ENCODE results near the gene CACNA1I.

Gene CACNA1I

GRCh38 chr22:39530692-39531331 is 39.7 kb upstream of the CACNA1I start:
- peaks cover 41% of the 10 kb centered on the region for H3K36me3 Mint-ChIP-seq
- no peaks in the 10 kb centered on the region for H3K9me3 Mint-ChIP-seq
- peaks cover 71% of the 10 kb centered on the region for H3K4me1 Mint-ChIP-seq

DNA sequence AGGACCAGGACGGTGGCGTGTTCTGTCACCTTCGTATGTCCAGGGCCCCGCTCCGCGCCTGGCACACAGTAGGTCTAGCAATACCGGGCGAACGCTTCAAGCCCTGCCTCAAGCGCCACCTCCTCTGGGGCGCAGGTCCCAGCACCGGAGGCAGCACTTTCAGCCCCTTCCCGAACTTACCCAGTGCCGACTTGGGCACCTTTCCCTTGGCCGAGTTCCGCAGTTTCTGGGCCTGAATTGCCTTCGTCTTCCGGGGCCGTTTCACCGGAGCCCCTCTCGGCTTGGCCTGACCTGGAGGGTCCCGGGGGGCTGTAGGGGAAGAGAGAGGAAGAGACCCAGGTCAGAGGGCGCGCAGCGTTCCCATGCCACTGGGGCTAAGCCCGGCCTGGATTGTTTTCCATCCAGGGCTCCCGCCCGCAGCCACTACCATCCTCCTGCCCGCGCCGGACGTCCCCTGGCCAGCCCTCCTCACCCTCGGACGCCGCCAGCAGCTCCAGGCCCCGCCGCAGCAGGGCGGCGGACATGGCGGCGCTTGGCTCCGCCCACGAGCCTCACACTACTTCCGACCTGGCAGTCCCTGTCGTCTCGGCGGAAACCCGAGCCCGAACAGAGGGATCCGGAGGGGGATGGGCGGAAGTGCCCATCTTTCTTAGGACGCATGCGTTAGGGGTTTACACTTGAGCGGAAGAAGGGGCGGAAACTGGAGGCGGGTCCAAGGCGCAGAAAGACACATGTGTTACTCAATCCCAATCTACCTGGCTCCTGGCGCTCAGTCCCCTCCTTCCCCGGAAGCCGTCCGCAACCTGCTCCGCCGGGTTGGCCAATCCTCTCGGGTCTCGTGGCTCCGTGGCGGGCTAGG is 38.1 kb upstream of the CACNA1I start, which contains the start of gene RPS19BP1:
RPS19BP1 (minus strand) TSS at position 534 of the 859 bp plus-strand sequence; CDS start at position 524, 10 bp downstream.
- no peaks in the 10 kb centered on the region for H3K9me3 Mint-ChIP-seq
- peak within 1 kb of the TSS; percentile 91 for H3K27ac Mint-ChIP-seq
- H3K4me3 Mint-ChIP-seq = peak within 1 kb of the TSS; percentile 89
- peaks cover 29% of the 10 kb centered on the region for H3K36me3 Mint-ChIP-seq
- peak; percentile 89 for ATAC-seq
- H3K27me3 Mint-ChIP-seq = no peaks in the 10 kb centered on the region
- peaks cover 56% of the 10 kb centered on the region for H3K4me1 Mint-ChIP-seq

More at GRCh38 chr22:39530692-39531331, 39.7 kb upstream of the CACNA1I start:
- no peaks in the 10 kb centered on the region for H3K27me3 Mint-ChIP-seq
- H3K4me3 Mint-ChIP-seq = peak overlapping the region; percentile 89
- no peak for ATAC-seq
- peak overlapping the region; percentile 91 for H3K27ac Mint-ChIP-seq

GRCh38 chr22:39534092-39534506 is 36.5 kb upstream of the CACNA1I start:
- no peak overlapping the region for H3K27ac Mint-ChIP-seq
- H3K36me3 Mint-ChIP-seq = peaks cover 23% of the 10 kb centered on the region
- H3K4me3 Mint-ChIP-seq = no peak overlapping the region
- no peak for ATAC-seq
- no peaks in the 10 kb centered on the region for H3K9me3 Mint-ChIP-seq
- peaks cover 40% of the 10 kb centered on the region for H3K4me1 Mint-ChIP-seq
- no peaks in the 10 kb centered on the region for H3K27me3 Mint-ChIP-seq

DNA sequence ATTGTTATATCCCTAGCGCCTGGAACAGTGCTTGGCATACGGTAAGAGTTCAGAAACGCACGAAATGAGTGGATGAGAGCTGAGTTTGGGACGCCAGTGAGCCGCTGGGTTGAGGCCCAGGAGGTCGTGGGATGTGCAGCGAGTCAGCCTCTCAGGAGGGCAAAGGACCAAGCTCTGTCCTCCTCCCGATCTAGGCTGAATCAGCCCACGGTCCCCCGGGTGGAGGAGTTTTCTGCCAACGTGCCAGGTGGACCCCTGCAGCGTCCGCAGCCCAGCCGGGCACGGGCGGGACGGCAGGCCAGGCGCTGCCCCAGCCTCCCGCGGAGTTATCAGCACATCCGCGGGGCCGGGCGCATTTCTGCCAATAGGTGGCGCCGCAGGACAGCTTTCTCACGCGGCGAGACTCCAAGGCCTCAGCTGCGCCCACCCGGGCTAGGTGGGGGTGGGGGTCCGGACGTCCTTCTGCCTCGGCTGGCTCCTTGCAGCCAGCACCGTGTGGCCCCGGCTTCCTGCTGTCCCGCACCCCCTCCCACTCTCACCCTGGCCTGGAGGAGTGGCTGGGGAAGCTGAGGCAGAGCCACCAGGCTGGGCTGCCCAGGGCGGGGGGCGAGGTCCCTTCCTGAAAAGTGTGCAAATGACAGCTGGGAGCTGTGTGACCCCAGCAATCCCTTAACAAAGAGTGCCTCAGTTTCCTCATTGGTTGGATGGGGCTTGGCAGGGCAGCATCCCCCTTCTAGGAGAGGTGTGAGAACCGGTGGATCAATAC is 35.8 kb upstream of the CACNA1I start:
- no peak overlapping the region for H3K27ac Mint-ChIP-seq
- no peaks in the 10 kb centered on the region for H3K27me3 Mint-ChIP-seq
- H3K4me1 Mint-ChIP-seq = peaks cover 33% of the 10 kb centered on the region
- no peaks in the 10 kb centered on the region for H3K9me3 Mint-ChIP-seq
- peak; percentile 48 for ATAC-seq
- peaks cover 18% of the 10 kb centered on the region for H3K36me3 Mint-ChIP-seq
- H3K4me3 Mint-ChIP-seq = no peak overlapping the region

GRCh38 chr22:39535357-39535725 is 35.2 kb upstream of the CACNA1I start:
- Mint-ChIP-seq H3K27ac (no peak overlapping the region), H3K4me3 (no peak overlapping the region)
- ATAC-seq = no peak

GRCh38 chr22:39535831-39536449 is 34.6 kb upstream of the CACNA1I start:
- H3K9me3 Mint-ChIP-seq = no peaks in the 10 kb centered on the region
- H3K4me3 Mint-ChIP-seq = no peak overlapping the region
- H3K27ac Mint-ChIP-seq = no peak overlapping the region

More at GRCh38 chr22:39535357-39535725, 35.2 kb upstream of the CACNA1I start:
- Mint-ChIP-seq H3K27me3 (no peaks in the 10 kb centered on the region), H3K36me3 (peaks cover 12% of the 10 kb centered on the region), H3K9me3 (no peaks in the 10 kb centered on the region), H3K4me1 (peaks cover 27% of the 10 kb centered on the region)

DNA sequence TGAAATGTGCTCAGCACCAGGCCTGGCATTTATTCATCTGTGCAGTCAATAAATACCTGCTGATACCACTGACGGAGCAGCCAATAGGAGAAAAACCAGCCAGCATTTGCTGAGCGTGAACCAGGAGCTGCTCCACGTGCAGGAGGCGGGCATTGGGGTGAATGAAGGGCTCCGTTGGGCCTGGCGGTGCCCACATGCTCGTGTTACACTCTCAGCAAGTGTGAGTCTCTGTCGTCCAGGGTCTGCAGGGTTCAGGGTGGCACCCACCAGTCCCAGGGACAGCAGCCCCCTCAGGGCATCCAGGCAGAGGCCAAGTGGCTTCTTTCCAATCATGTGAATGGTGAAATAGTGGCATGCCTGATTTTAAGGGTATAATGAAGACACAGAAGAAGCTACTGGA is 33.8 kb upstream of the CACNA1I start:
- H3K27ac Mint-ChIP-seq = no peak overlapping the region
- H3K4me3 Mint-ChIP-seq = no peak overlapping the region
- H3K4me1 Mint-ChIP-seq = peaks cover 13% of the 10 kb centered on the region
- no peak for ATAC-seq
- H3K27me3 Mint-ChIP-seq = no peaks in the 10 kb centered on the region
- H3K36me3 Mint-ChIP-seq = peaks cover 4% of the 10 kb centered on the region
- H3K9me3 Mint-ChIP-seq = no peaks in the 10 kb centered on the region

More at GRCh38 chr22:39535831-39536449, 34.6 kb upstream of the CACNA1I start:
- no peaks in the 10 kb centered on the region for H3K27me3 Mint-ChIP-seq
- peaks cover 21% of the 10 kb centered on the region for H3K4me1 Mint-ChIP-seq
- ATAC-seq = no peak
- H3K36me3 Mint-ChIP-seq = peaks cover 6% of the 10 kb centered on the region

DNA sequence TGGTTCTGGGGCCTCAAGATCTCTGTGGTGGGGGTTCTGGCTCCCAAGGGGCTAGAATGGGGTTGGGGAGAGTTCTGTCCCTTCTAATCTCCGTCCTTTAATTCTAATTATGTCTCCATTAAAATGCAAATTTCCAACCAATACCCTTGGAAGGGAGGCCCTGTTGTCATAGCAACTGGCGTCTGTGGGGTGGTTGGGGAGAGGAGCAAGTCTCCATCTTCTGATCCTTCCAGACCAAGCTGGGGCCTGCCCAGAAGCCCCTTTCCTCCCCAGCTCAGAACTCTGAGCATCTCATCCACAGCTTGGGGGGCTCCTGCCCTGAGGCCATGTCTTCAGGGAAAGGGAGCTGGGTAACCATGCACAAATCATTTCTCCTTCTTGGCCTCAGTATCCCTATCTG is 32.6 kb upstream of the CACNA1I start:
- Mint-ChIP-seq H3K9me3 (no peaks in the 10 kb centered on the region), H3K27me3 (peaks cover 4% of the 10 kb centered on the region), H3K4me3 (no peak overlapping the region), H3K36me3 (no peaks in the 10 kb centered on the region), H3K27ac (no peak overlapping the region), H3K4me1 (peaks cover 11% of the 10 kb centered on the region)
- no peak for ATAC-seq

GRCh38 chr22:39543095-39543494 is 27.5 kb upstream of the CACNA1I start:
- Mint-ChIP-seq H3K36me3 (no peaks in the 10 kb centered on the region), H3K27ac (no peak overlapping the region), H3K4me3 (no peak overlapping the region), H3K4me1 (peaks cover 12% of the 10 kb centered on the region), H3K9me3 (no peaks in the 10 kb centered on the region), H3K27me3 (peaks cover 45% of the 10 kb centered on the region)
- ATAC-seq = no peak

GRCh38 chr22:39545386-39546365 is 24.9 kb upstream of the CACNA1I start:
- Mint-ChIP-seq H3K36me3 (no peaks in the 10 kb centered on the region), H3K4me1 (peaks cover 12% of the 10 kb centered on the region), H3K9me3 (no peaks in the 10 kb centered on the region), H3K27ac (no peak overlapping the region), H3K4me3 (no peak overlapping the region), H3K27me3 (peaks cover 60% of the 10 kb centered on the region)
- no peak for ATAC-seq

DNA sequence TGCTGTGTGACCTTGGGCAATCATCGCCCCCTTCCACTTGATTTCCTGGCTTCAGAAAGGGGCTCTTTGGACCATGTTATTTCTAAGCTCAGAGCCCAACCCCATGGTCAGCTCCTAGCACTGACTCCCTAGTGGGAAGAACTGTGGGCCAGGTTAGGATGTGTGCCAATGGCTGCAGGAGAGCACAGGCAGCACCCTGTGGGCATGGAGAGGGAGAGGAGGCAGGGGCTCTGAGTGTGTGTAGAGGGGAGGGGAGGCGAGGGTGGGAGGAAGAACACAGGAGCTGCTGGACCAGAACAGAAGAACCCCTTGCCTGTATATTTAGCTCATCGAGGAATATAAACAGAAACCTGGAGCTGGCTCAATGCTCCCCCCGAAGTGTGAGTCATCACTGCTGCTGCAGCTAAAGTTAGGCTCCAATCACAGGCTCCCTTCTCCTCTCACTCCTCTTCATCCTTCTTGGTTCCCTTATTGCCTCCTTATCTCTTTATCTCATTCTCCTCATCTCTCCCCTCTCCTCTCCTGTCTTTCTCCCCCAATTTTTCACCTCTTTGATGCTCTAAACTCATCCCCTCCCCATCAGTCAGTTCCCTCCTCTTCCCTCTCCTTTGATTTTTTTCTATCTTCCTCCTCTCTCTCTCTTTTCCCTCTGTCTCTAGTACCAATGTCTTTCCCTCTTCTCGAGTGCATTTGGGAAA is 23.5 kb upstream of the CACNA1I start:
- ATAC-seq = no peak
- Mint-ChIP-seq H3K36me3 (no peaks in the 10 kb centered on the region), H3K27me3 (peaks cover 74% of the 10 kb centered on the region), H3K4me3 (no peak overlapping the region), H3K9me3 (no peaks in the 10 kb centered on the region), H3K4me1 (peaks cover 12% of the 10 kb centered on the region), H3K27ac (no peak overlapping the region)

DNA sequence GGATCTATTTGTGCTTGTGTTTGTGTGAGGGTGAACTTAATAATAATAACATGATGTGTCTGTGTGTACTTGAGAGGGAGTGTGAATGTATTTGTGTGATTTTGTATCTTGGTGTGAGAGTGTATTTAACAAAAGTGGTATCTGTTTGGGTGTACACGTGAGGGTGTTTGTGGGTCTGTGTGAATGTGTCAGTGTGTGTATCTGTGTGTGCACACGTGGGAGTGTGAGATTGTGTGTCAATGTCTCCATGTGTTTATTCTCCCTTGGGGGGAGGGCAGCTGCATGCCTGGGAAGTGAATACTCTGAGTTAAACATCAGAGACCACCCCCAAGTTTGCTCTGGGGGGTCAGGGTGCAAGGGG is 23.0 kb upstream of the CACNA1I start:
- Mint-ChIP-seq H3K27ac (no peak overlapping the region), H3K36me3 (no peaks in the 10 kb centered on the region), H3K9me3 (no peaks in the 10 kb centered on the region), H3K27me3 (peaks cover 79% of the 10 kb centered on the region), H3K4me3 (no peak overlapping the region), H3K4me1 (peaks cover 12% of the 10 kb centered on the region)
- ATAC-seq = no peak

- no peak overlapping the region for H3K27ac Mint-ChIP-seq
- peaks cover 66% of the 10 kb centered on the region for H3K27me3 Mint-ChIP-seq
- H3K36me3 Mint-ChIP-seq = no peaks in the 10 kb centered on the region
- H3K4me3 Mint-ChIP-seq = no peak overlapping the region
- H3K4me1 Mint-ChIP-seq = peaks cover 6% of the 10 kb centered on the region
- no peaks in the 10 kb centered on the region for H3K9me3 Mint-ChIP-seq
- no peak for ATAC-seq
These were observed 17.1 kb upstream of the CACNA1I start for GRCh38 chr22:39553429-39553828.
